HG02884 (cell line): Measurements from ENCODE around the gene GTF2H3.

ENCODE experiments used
- ATAC-seq: cut with Tn5 transposase; IDR thresholded peaks from one replicate; pipeline ENCODE4 v1.9.1; 2021; ENCODE audit warnings: mild to moderate bottlenecking, moderate library complexity; ENCODE audit not compliant: unreplicated experiment

Gene GTF2H3

GRCh38 chr12:123707466-123707865, 73.8 kb downstream of the GTF2H3 start:
- ATAC-seq = no peak
